Measurements from ENCODE around the gene CD82.
"Not testable (repeated sequence)": the region's sequence is repeated elsewhere in the genome, so short reads cannot be mapped to it uniquely, and the experiment has no call there.

CD82 gene

GRCh38 chr11:44643217-44643616, 77.8 kb downstream of the CD82 start:
- H3K4me3 ChIP-seq (ENCODE audit: control insufficient read depth, low read depth, low read length): no peak overlapping the region
- TF ChIP-seq CTCF (IDR thresholded peaks at IDR 0.05; ENCODE audit: control insufficient read depth, insufficient read depth, low read depth, low read length, missing control alignments): no peak
- DNase-seq (ENCODE audit: low read depth): no peak

- DNase-seq (ENCODE audit: low read depth): no peak
- TF ChIP-seq CTCF (IDR thresholded peaks at IDR 0.05; ENCODE audit: control insufficient read depth, insufficient read depth, low read depth, low read length, missing control alignments): no peak
- no peak overlapping the region for H3K4me3 ChIP-seq (ENCODE audit: control insufficient read depth, low read depth, low read length)
Observed at GRCh38 chr11:44645827-44646226, 80.4 kb downstream of the CD82 start.

- H3K4me3 ChIP-seq (ENCODE audit: control insufficient read depth, low read depth, low read length); DNase-seq (ENCODE audit: low read depth): not testable (repeated sequence)
Observed at GRCh38 chr11:44647255-44647955, 81.9 kb downstream of the CD82 start.

- no peak for TF ChIP-seq CTCF (IDR thresholded peaks at IDR 0.05; ENCODE audit: control insufficient read depth, insufficient read depth, low read depth, low read length, missing control alignments)
- DNase-seq (ENCODE audit: low read depth): no peak
- no peak overlapping the region for H3K4me3 ChIP-seq (ENCODE audit: control insufficient read depth, low read depth, low read length)
Observed at GRCh38 chr11:44648109-44648508, 82.6 kb downstream of the CD82 start.

GRCh38 chr11:44651535-44652155, 86.2 kb downstream of the CD82 start:
- H3K4me3 ChIP-seq (ENCODE audit: control insufficient read depth, low read depth, low read length): no peak overlapping the region
- TF ChIP-seq CTCF (IDR thresholded peaks at IDR 0.05; ENCODE audit: control insufficient read depth, insufficient read depth, low read depth, low read length, missing control alignments): no peak
- DNase-seq (ENCODE audit: low read depth): no peak

GRCh38 chr11:44652901-44653644, 87.6 kb downstream of the CD82 start:
- TF ChIP-seq CTCF (IDR thresholded peaks at IDR 0.05; ENCODE audit: control insufficient read depth, insufficient read depth, low read depth, low read length, missing control alignments): no peak
- no peak for DNase-seq (ENCODE audit: low read depth)
- H3K4me3 ChIP-seq (ENCODE audit: control insufficient read depth, low read depth, low read length): no peak overlapping the region

- no peak for TF ChIP-seq CTCF (IDR thresholded peaks at IDR 0.05; ENCODE audit: control insufficient read depth, insufficient read depth, low read depth, low read length, missing control alignments)
- no peak for DNase-seq (ENCODE audit: low read depth)
- H3K4me3 ChIP-seq (ENCODE audit: control insufficient read depth, low read depth, low read length): no peak overlapping the region
Observed at GRCh38 chr11:44654057-44654456, 88.6 kb downstream of the CD82 start.
